Activated T-cell treated with anti-CD3 and anti-CD28 coated beads, Interleukin-2, amount 50 U/mL, for 48 hours (primary cell): Measurements from ENCODE around the gene SLC5A11.

ENCODE experiments used
- DNase-seq, 2 experiments: peaks; one replicate each; pipeline ENCODE4 v3.0.0-alpha.2; 2020

The SLC5A11 gene

GRCh38 chr16:24925163-24925562 is 79.4 kb downstream of the SLC5A11 start:
- no peak for DNase-seq

GRCh38 chr16:24929409-24929808 is 83.6 kb downstream of the SLC5A11 start:
- no peak for DNase-seq

- DNase-seq = no peak
Observed at GRCh38 chr16:24930440-24930839, 84.7 kb downstream of the SLC5A11 start.

GRCh38 chr16:24931091-24931490 is 85.3 kb downstream of the SLC5A11 start:
- DNase-seq = no peak

GRCh38 chr16:24935336-24935735 is 89.6 kb downstream of the SLC5A11 start:
- DNase-seq = no peak

- DNase-seq = no peak
Observed at GRCh38 chr16:24936151-24936550, 90.4 kb downstream of the SLC5A11 start.

GRCh38 chr16:24939224-24939623 is 93.5 kb downstream of the SLC5A11 start:
- no peak for DNase-seq

GRCh38 chr16:24939738-24940137 is 94.0 kb downstream of the SLC5A11 start:
- no peak for DNase-seq

GRCh38 chr16:24943471-24943870 is 97.7 kb downstream of the SLC5A11 start:
- no peak for DNase-seq

GRCh38 chr16:24944206-24944605 is 98.4 kb downstream of the SLC5A11 start:
- DNase-seq = no peak

GRCh38 chr16:24946155-24946554 is 100.4 kb downstream of the SLC5A11 start:
- no peak for DNase-seq

GRCh38 chr16:24950275-24950674 is 104.5 kb downstream of the SLC5A11 start:
- no peak for DNase-seq

GRCh38 chr16:24953306-24953705 is 107.5 kb downstream of the SLC5A11 start:
- DNase-seq = no peak

GRCh38 chr16:24953721-24954120 is 108.0 kb downstream of the SLC5A11 start:
- DNase-seq = no peak

GRCh38 chr16:24954137-24954536 is 108.4 kb downstream of the SLC5A11 start:
- DNase-seq = no peak

- DNase-seq = no peak
Observed at GRCh38 chr16:24955975-24956731, 110.4 kb downstream of the SLC5A11 start.

GRCh38 chr16:24957887-24958286 is 112.1 kb downstream of the SLC5A11 start:
- DNase-seq = no peak
